ENCODE measurements around the gene CPLX3.

The CPLX3 gene

DNA sequence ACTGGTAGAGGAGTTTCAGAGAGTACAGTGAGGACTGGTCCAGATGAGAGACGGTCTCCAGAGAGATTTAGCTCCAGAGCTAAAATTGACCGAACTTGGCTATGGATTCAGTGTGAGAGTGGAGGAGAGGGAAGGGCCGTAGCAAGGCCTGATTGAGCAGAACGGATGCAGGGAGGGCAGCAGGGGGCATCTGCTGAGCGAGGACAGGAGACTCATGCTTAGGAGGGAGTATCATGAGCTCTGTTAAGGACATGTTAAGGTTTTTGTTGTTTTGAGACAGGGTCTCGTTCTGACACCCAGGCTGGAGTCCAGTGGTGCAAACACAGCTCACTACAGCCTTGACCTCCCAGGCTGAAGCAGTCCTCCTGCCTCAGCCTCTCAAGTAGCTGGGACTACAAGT is 21.5 kb upstream of the CPLX3 start:
- Histone ChIP-seq H3K9me3 (ENCODE audit: control insufficient read depth in 1 of 2, low read length in 2 of 2) (no peaks in the 10 kb centered on the region), H3K9ac (ENCODE audit: low read depth in 1 of 2, low read length in 2 of 2) (no peak overlapping the region), H3K4me1 (ENCODE audit: control insufficient read depth in 1 of 2, insufficient read depth in 2 of 2, low read length in 2 of 2) (peaks cover 14 to 26% of the 10 kb centered on the region in 2 donors), H3K27ac (ENCODE audit: low read depth, low read length) (no peak overlapping the region), H3K4me3 (ENCODE audit: low read depth in 1 of 2, low read length in 2 of 2) (no peak overlapping the region), H3K36me3 (ENCODE audit: control insufficient read depth in 1 of 2, insufficient read depth in 2 of 2, low read length in 2 of 2) (peaks cover 10 to 39% of the 10 kb centered on the region in 2 donors), H3K27me3 (ENCODE audit: control insufficient read depth in 1 of 2, insufficient read depth in 2 of 2, low read length in 2 of 2) (no peaks in the 10 kb centered on the region)

DNA sequence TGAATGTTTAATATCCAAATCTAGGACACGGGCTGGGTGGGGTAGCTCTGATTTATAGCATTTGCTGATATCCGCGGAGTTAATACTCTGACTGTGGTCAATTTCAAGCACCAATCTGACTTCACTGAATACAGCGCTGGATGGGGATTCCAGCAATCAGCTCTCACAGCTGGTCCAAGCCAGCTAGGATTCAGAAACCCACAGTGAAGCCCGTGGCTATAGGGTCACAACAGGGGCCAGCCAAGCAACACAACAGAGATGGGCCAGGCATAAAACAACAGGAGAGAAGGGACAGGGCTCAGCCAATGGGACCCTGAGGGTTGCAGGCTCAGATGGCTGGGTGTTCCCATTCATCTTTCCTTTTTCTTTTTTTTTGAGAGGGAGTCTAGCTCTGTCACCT is 19.1 kb upstream of the CPLX3 start:
- Histone ChIP-seq H3K4me3 (ENCODE audit: low read depth in 1 of 2, low read length in 2 of 2) (no peak overlapping the region), H3K36me3 (ENCODE audit: control insufficient read depth in 1 of 2, insufficient read depth in 2 of 2, low read length in 2 of 2) (peaks cover 4 to 18% of the 10 kb centered on the region in 2 donors), H3K9me3 (ENCODE audit: control insufficient read depth in 1 of 2, low read length in 2 of 2) (no peaks in the 10 kb centered on the region), H3K27ac (ENCODE audit: low read depth, low read length) (peak overlapping the region; percentile 10), H3K9ac (ENCODE audit: low read depth in 1 of 2, low read length in 2 of 2) (no peak overlapping the region), H3K27me3 (ENCODE audit: control insufficient read depth in 1 of 2, insufficient read depth in 2 of 2, low read length in 2 of 2) (no peaks in the 10 kb centered on the region), H3K4me1 (ENCODE audit: control insufficient read depth in 1 of 2, insufficient read depth in 2 of 2, low read length in 2 of 2) (peaks cover 6 to 16% of the 10 kb centered on the region in 2 donors)

DNA sequence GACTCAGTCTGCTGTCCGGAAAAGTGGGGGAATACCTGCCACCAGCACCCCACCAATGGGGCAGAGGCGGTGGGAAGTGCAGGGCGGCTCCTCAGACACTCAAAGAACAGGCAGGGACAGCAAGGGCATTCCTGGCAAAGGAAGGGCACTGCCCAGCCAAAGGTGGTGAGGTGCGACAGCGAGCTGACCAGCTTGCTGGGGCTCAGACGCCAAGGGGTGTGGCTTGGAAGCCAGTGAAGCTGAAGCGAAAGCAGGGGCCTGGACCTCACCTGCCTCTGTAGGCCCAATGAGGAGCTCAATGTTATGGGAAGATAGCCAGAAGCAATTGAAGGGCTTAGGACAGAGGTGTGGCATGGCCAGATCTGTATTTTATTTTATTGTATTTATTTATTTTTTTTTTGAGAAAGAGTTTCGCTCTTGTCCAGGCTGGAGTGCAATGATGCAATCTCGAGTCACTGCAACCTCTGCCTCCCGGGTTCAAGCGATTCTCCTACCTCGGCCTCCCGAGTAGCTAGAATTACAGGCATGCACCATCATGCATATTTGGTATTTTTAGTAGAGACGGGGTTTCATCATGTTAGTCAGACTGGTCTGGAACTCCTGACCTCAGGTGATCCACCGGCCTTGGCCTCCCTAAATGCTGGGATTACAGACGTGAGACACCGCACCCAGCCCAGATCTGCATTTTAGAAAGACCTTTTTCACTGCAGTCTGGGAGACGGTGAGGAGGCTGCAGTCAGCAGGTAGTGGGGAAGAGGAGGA is 18.2 kb upstream of the CPLX3 start:
- Histone ChIP-seq H3K36me3 (ENCODE audit: control insufficient read depth in 1 of 2, insufficient read depth in 2 of 2, low read length in 2 of 2) (peaks cover 4 to 10% of the 10 kb centered on the region in 2 donors), H3K9me3 (ENCODE audit: control insufficient read depth in 1 of 2, low read length in 2 of 2) (no peaks in the 10 kb centered on the region), H3K4me1 (ENCODE audit: control insufficient read depth in 1 of 2, insufficient read depth in 2 of 2, low read length in 2 of 2) (peaks cover 6 to 16% of the 10 kb centered on the region in 2 donors), H3K27me3 (ENCODE audit: control insufficient read depth in 1 of 2, insufficient read depth in 2 of 2, low read length in 2 of 2) (no peaks in the 10 kb centered on the region), H3K27ac (ENCODE audit: low read depth, low read length) (no peak overlapping the region), H3K4me3 (ENCODE audit: low read depth in 1 of 2, low read length in 2 of 2) (no peak overlapping the region), H3K9ac (ENCODE audit: low read depth in 1 of 2, low read length in 2 of 2) (no peak overlapping the region)

DNA sequence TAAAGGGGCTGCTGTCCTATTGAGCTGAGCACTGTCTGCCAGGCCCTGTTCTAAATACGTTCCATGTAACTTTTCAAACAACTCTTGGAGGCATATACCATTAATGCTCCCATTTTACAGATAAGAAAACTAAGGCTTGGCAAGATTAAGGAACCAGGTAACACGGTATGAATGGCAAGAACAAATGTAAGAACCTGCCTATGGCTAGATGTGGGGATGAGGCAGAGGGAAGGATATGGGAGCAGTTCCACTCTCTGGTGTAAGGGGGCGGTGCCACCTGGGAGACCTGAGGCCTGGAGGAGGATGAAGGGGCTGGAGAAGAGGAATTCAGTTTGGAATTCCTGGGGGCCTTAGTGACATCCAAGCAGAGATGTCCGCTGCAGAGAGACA is 17.6 kb upstream of the CPLX3 start:
- H3K27me3 ChIP-seq (ENCODE audit: control insufficient read depth in 1 of 2, insufficient read depth in 2 of 2, low read length in 2 of 2), result no peaks in the 10 kb centered on the region
- peaks cover 0 to 5% of the 10 kb centered on the region in 2 donors for H3K36me3 ChIP-seq (ENCODE audit: control insufficient read depth in 1 of 2, insufficient read depth in 2 of 2, low read length in 2 of 2)
- no peaks in the 10 kb centered on the region for H3K9me3 ChIP-seq (ENCODE audit: control insufficient read depth in 1 of 2, low read length in 2 of 2)
- H3K4me1 ChIP-seq (ENCODE audit: control insufficient read depth in 1 of 2, insufficient read depth in 2 of 2, low read length in 2 of 2), result peaks cover 6 to 16% of the 10 kb centered on the region in 2 donors
- H3K9ac ChIP-seq (ENCODE audit: low read depth in 1 of 2, low read length in 2 of 2), result no peak overlapping the region
- H3K27ac ChIP-seq (ENCODE audit: low read depth, low read length), result no peak overlapping the region
- H3K4me3 ChIP-seq (ENCODE audit: low read depth in 1 of 2, low read length in 2 of 2), result no peak overlapping the region

DNA sequence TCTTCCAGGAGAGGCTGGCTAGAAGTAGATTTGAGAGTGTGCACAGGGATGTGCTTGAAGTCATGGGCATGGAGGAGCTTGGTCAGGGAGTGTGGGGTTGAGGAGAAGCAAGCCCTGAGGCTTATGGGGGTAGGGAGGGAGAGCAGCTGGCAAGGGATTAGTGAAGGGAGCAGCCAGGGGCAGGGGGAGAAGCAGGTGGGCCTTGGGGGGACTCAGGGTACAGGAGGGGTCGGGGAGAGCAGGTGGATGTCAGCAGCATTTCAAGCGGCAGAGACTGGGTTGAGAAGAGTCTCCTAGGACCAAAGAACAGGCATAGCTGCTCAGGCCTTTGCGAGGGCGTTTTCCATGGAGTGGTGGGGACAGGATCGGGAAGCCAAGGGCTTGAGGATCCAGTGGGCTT is 17.2 kb upstream of the CPLX3 start:
- Histone ChIP-seq H3K27me3 (ENCODE audit: control insufficient read depth in 1 of 2, insufficient read depth in 2 of 2, low read length in 2 of 2) (no peaks in the 10 kb centered on the region), H3K27ac (ENCODE audit: low read depth, low read length) (no peak overlapping the region), H3K9ac (ENCODE audit: low read depth in 1 of 2, low read length in 2 of 2) (no peak overlapping the region), H3K36me3 (ENCODE audit: control insufficient read depth in 1 of 2, insufficient read depth in 2 of 2, low read length in 2 of 2) (peaks cover 0 to under 1% of the 10 kb centered on the region in 2 donors), H3K4me3 (ENCODE audit: low read depth in 1 of 2, low read length in 2 of 2) (no peak overlapping the region), H3K4me1 (ENCODE audit: control insufficient read depth in 1 of 2, insufficient read depth in 2 of 2, low read length in 2 of 2) (peaks cover 6 to 16% of the 10 kb centered on the region in 2 donors), H3K9me3 (ENCODE audit: control insufficient read depth in 1 of 2, low read length in 2 of 2) (no peaks in the 10 kb centered on the region)

DNA sequence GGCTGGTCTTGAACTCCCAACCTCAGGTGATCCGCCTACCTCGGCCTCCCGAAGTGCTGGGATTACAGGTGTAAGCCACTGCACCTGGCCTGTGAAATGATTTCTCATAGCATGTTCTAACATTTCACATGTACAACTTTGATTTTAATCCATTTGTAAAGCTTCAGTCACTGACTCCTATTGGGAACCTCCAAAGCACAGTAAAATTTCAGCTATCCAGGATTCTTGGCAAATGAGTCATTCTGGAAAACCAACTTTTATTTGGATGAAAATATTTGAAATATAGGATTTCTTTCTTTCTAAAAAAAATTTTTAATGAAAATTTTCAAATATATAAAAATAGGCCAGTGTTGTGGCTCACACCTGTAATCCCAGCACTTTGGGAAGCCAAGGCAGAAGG is 16.5 kb upstream of the CPLX3 start:
- Histone ChIP-seq H3K27ac (ENCODE audit: low read depth, low read length) (no peak overlapping the region), H3K27me3 (ENCODE audit: control insufficient read depth in 1 of 2, insufficient read depth in 2 of 2, low read length in 2 of 2) (no peaks in the 10 kb centered on the region), H3K9me3 (ENCODE audit: control insufficient read depth in 1 of 2, low read length in 2 of 2) (no peaks in the 10 kb centered on the region), H3K9ac (ENCODE audit: low read depth in 1 of 2, low read length in 2 of 2) (no peak overlapping the region), H3K36me3 (ENCODE audit: control insufficient read depth in 1 of 2, insufficient read depth in 2 of 2, low read length in 2 of 2) (no peaks in the 10 kb centered on the region), H3K4me1 (ENCODE audit: control insufficient read depth in 1 of 2, insufficient read depth in 2 of 2, low read length in 2 of 2) (peaks cover 11 to 20% of the 10 kb centered on the region in 2 donors), H3K4me3 (ENCODE audit: low read depth in 1 of 2, low read length in 2 of 2) (no peak overlapping the region)

DNA sequence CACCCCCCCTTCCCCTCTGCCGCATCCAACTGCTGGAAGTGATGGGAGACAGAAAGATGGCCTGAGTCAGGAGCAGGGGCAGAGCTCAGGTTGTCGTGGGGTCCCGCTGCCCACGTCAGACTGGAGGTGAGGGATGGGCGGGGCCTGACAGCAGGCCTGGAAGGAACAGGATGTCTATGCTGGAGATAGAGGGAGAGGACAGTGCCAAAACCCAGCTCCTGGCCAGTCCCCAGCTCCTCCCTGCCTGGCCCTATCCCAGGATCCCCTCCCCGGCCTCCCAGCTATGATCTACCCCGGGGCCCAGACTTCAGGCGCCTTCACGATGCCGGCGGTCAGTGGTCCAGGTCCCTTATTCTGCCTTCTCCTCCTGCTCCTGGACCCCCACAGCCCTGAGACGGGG is 13.9 kb upstream of the CPLX3 start, which contains the start of gene LMAN1L:
LMAN1L (plus strand) TSS at position 303 of the 400 bp plus-strand sequence; CDS start at position 323, 20 bp downstream.
- Histone ChIP-seq H3K27me3 (ENCODE audit: control insufficient read depth in 1 of 2, insufficient read depth in 2 of 2, low read length in 2 of 2) (no peaks in the 10 kb centered on the region), H3K9ac (ENCODE audit: low read depth in 1 of 2, low read length in 2 of 2) (no peak within 1 kb of the TSS), H3K4me3 (ENCODE audit: low read depth in 1 of 2, low read length in 2 of 2) (no peak within 1 kb of the TSS), H3K9me3 (ENCODE audit: control insufficient read depth in 1 of 2, low read length in 2 of 2) (no peaks in the 10 kb centered on the region), H3K27ac (ENCODE audit: low read depth, low read length) (no peak within 1 kb of the TSS), H3K36me3 (ENCODE audit: control insufficient read depth in 1 of 2, insufficient read depth in 2 of 2, low read length in 2 of 2) (no peaks in the 10 kb centered on the region), H3K4me1 (ENCODE audit: control insufficient read depth in 1 of 2, insufficient read depth in 2 of 2, low read length in 2 of 2) (peaks cover 21 to 26% of the 10 kb centered on the region in 2 donors)

DNA sequence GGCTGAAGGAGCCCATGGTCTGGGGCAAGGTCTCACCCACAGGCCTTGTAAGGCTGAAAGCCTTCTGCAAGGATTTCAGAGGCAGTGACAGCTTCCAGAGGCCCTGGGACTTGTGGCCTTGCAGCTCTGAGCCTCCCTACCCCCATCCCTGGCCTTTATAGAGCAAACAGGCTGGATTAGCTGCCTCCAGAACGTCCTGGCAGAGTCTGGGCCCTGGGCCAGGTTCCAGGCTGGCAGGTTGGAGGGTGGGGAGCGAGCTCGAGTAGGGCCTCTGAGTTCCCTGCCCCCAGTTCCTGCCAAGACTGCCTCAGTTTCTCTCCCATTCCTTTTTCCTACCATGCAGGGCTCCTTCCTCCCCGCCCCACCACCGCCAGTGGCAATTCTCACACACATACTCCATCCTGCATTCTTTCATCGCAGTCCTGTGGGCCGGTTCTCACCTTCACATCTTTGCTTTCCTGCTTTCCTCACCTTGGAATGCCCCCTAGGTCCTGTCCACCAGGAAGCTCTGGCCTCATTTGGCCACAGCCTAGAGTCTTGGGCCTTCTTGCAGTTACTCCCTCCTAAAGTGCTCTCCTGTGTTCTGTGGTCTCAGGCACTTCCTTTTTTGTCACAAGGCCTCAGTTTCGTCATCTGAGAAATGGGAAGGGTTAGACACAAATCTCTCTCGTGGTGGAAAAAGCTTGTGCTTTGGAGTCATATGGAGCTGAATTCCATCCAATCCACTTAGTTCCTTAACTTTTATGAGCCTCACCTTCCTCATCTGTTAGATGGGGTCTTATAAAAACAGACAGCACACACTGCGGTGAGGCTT is 11.1 kb upstream of the CPLX3 start:
- H3K27me3 ChIP-seq (ENCODE audit: control insufficient read depth in 1 of 2, insufficient read depth in 2 of 2, low read length in 2 of 2), result no peaks in the 10 kb centered on the region
- no peaks in the 10 kb centered on the region for H3K9me3 ChIP-seq (ENCODE audit: control insufficient read depth in 1 of 2, low read length in 2 of 2)
- H3K9ac ChIP-seq (ENCODE audit: low read depth in 1 of 2, low read length in 2 of 2), result peak overlapping the region in 1 of 2 donors; percentile 43
- H3K4me3 ChIP-seq (ENCODE audit: low read depth in 1 of 2, low read length in 2 of 2), result no peak overlapping the region
- H3K27ac ChIP-seq (ENCODE audit: low read depth, low read length), result no peak overlapping the region
- no peaks in the 10 kb centered on the region for H3K36me3 ChIP-seq (ENCODE audit: control insufficient read depth in 1 of 2, insufficient read depth in 2 of 2, low read length in 2 of 2)
- peaks cover 30 to 34% of the 10 kb centered on the region in 2 donors for H3K4me1 ChIP-seq (ENCODE audit: control insufficient read depth in 1 of 2, insufficient read depth in 2 of 2, low read length in 2 of 2)

DNA sequence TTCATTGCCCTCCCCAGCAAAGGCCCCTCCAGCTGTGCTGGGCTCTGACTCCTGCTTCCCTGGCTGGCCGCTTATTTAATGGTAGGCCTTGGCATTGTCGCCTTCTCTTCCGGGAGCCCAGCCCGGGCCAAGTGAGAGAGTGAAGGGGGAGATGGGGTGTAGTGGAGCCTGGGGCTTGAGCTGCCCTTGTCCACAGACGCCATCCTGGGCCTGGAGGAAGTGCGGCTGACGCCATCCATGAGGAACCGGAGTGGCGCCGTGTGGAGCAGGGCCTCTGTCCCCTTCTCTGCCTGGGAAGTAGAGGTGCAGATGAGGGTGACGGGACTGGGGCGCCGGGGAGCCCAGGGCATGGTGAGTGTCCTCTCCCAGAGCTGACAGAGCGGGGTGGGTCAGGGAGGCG is 10.5 kb upstream of the CPLX3 start:
- Histone ChIP-seq H3K9ac (ENCODE audit: low read depth in 1 of 2, low read length in 2 of 2) (no peak overlapping the region), H3K27ac (ENCODE audit: low read depth, low read length) (no peak overlapping the region), H3K9me3 (ENCODE audit: control insufficient read depth in 1 of 2, low read length in 2 of 2) (no peaks in the 10 kb centered on the region), H3K27me3 (ENCODE audit: control insufficient read depth in 1 of 2, insufficient read depth in 2 of 2, low read length in 2 of 2) (no peaks in the 10 kb centered on the region), H3K36me3 (ENCODE audit: control insufficient read depth in 1 of 2, insufficient read depth in 2 of 2, low read length in 2 of 2) (no peaks in the 10 kb centered on the region), H3K4me3 (ENCODE audit: low read depth in 1 of 2, low read length in 2 of 2) (no peak overlapping the region), H3K4me1 (ENCODE audit: control insufficient read depth in 1 of 2, insufficient read depth in 2 of 2, low read length in 2 of 2) (peaks cover 30 to 34% of the 10 kb centered on the region in 2 donors)
